LNCAP (cell line): Measurements from ENCODE around the gene ZNF582.

Experiments
- TF ChIP-seq, protein P1 (sequence below): fragments of 450-650 bp; IDR thresholded peaks from 2 replicates; pipeline ENCODE4 v1.5.1; 2017; ENCODE audit warnings: mild to moderate bottlenecking

Gene ZNF582

DNA sequence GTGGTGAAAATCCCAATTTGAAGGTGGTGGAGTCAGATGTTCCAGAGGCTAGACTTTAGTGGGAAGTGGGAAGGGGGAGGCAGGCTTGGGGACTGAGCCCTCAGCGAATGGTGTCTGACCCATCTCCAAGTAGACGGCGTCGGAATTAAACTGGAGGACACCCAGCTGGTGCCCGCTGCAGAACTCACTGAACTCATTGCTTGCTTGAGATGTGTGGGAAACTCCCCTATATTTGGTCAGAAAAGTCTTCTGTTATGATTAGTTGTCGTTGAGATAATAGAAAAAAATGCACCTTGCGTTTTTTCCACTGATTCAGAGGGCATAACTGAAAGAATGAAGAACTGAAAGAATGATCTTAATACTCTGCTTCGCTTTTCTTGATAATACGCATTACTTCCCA lies 9.9 kb upstream of the ZNF582 start:
- TF ChIP-seq, protein P1, sequence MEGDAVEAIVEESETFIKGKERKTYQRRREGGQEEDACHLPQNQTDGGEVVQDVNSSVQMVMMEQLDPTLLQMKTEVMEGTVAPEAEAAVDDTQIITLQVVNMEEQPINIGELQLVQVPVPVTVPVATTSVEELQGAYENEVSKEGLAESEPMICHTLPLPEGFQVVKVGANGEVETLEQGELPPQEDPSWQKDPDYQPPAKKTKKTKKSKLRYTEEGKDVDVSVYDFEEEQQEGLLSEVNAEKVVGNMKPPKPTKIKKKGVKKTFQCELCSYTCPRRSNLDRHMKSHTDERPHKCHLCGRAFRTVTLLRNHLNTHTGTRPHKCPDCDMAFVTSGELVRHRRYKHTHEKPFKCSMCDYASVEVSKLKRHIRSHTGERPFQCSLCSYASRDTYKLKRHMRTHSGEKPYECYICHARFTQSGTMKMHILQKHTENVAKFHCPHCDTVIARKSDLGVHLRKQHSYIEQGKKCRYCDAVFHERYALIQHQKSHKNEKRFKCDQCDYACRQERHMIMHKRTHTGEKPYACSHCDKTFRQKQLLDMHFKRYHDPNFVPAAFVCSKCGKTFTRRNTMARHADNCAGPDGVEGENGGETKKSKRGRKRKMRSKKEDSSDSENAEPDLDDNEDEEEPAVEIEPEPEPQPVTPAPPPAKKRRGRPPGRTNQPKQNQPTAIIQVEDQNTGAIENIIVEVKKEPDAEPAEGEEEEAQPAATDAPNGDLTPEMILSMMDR: no peak

DNA sequence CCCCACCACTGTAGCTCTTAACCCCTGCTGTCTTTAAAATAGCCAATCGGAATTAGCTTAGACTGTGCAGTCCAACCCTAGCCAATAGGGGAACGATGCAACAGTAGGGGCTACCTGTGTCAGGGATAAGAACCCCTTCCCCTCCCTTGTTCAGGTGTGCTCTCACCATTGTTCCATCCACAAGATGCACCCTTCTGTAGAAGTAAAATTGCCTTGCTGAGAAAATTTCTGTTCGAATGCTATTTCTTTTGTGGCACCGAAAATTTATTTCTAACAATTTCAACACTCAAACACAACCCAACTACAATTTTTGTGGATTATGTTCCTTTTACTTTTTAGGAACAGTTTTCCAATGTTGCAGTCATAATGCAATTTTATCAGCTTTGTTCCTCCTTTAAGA lies 7.2 kb upstream of the ZNF582 start:
- TF ChIP-seq, protein P1: no peak

DNA sequence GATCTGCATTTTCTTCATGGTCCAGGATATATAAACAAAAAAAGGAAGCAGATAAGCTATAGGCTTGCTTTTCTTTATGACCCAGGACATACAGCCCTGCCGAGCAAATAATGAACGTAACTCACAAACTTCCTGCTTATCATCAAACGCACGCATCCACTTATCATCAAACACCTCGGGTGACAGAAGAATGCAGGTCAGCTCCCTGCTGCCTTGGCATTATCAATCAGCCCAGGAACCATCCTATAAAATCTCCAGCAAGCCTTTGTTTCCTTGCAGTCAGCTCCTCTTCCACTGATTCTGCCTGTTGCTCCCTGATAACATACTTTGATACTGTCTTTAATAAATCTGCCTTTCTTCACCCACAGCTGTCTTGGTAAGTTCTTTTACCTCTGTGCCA lies 5.5 kb upstream of the ZNF582 start:
- TF ChIP-seq, protein P1: no peak

DNA sequence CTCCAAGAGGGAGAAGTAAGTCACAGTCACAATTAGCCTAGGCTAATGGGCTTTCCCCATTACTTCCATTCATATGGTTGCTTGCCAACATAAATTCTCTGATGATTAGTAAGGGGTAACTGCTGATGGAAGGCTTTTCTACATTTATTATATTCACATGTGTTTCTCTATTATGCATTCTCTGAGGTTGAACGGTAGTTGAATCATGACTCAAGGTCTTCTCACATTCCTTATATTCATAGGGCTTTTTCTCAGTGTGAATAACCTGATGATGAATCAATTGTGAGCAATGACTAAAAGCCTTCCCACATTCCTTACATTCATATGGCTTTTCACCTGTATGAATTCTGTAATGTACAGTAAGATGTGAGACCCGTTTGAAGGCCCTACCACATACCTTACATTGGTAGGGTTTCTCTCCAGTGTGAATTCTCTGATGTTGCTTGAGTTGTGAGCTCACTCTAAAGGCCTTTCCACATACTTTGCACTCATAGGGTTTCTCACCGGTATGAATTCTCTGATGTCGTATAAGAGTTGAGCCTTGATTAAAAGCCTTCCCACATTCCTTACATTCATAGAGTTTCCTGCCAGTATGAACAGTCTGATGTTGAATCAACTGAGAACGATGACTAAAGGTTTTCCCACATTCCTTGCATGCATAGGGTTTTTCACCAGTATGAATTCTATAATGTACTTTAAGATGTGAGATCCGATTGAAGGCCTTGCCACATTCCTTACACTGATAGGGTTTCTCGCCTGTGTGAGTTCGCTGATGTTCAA lies 9.3 kb downstream of the ZNF582 start:
- TF ChIP-seq, protein P1: no peak

DNA sequence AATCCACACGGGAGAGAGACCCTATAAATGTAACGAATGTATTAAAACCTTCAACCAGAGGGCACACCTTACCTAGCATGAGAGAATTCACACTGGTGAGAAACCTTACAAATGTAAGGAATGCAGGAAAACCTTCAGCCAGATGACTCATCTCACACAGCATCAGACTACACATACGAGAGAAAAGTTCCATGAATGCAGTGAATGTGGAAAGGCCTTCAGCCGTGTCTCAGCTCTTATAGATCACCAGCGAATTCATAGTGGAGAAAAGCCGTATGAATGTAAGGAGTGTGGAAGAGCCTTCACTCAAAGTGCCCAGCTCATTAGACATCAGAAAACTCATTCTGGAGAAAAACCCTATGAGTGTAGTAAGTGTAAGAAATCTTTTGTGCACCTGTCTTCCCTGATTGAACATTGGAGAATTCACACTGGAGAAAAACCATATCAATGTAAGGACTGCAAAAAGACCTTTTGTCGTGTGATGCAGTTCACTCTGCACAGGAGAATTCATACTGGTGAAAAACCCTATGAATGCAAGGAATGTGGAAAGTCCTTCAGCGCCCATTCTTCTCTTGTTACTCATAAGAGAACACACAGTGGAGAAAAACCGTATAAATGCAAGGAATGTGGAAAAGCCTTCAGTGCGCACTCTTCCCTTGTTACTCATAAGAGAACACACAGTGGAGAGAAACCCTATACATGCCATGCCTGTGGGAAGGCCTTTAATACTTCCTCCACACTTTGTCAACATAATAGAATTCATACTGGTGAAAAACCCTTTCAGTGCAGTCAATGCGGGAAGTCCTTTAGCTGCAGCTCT lies 16.0 kb downstream of the ZNF582 start:
- TF ChIP-seq, protein P1: no peak

DNA sequence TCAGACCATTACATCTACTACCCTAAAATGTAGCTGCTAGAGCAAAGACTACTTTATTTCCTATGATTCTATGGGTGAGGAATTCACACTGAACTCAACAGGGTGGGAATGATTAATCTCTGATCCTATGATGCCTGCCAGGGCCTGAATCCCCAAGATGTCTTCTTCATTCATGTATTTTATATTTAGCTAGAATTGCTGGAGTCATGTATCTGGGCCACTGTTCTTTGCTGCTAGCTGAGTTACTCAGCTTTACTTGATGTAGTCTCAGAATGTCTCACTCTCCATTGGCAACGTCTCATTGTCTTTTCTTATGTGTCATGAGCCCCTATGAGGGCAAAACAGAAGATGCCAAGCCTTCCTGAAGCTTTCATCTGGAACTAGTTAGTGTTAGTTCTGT lies 21.1 kb downstream of the ZNF582 start:
- TF ChIP-seq, protein P1: no peak

DNA sequence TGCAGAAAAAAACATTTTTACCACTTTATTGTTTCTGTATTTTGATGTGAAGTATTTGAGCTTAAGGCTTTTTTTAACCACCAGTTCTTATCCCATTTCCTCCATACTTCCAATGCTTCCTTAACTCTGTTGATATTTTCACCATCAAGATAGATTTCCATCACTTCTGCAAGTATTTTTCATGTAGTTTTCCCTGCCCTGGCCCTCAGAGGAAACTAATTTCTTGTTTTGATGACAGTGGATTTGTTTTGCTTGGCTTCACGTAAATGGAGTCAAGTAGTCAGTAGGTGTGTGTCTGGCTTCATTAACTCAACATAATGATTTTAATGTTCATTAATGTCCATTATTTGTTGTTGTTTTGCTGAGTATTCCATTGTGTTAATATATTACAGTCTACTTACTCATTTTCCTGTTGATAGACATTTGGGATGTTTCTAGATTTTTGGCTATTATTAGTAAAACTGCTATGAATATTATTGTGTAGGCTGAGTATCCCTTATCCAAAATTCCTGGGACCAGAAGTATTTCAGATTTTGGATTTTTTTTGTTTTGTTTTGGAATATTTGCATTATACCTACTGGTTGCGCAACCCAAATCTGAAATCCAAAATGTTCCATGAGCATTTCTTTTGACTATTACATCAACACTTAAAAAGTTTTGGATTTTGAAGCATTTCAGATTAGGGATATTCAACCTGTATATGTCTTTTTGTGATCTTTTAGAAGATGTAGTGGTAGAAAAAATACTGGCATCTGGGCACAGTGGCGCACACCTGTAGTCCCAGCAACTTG lies 23.3 kb downstream of the ZNF582 start:
- TF ChIP-seq, protein P1: no peak
